Smooth muscle cell (in vitro differentiated cells): ENCODE data around the gene DOCK3. TPM values are rescaled to one million over a fixed set of nuclear protein-coding genes. Genes with fewer than 3 reads are reported as not detected.
"Not testable (repeated sequence)": the region's sequence is repeated elsewhere in the genome, so short reads cannot be mapped to it uniquely, and the experiment has no call there.

Source experiments
- DNase-seq: peaks from one replicate; lab custom pipeline; 2025; ENCODE audit not compliant: unreplicated experiment; lab: John Stamatoyannopoulos, UW
- H2AFZ ChIP-seq: fragments of 200-600 bp; sonication (generic); 2 replicates; pipeline ENCODE4 v1.6.0; 2016; ENCODE audit warnings: antibody characterized with exemption, low read depth, mild to moderate bottlenecking
- H3F3A ChIP-seq: fragments of 200-600 bp; sonication (generic); 2 replicates; pipeline ENCODE4 v1.6.0; 2017; ENCODE audit warnings: antibody characterized with exemption, low read depth
- H3K27ac ChIP-seq: fragments of 200-600 bp; sonication (generic); 2 replicates; pipeline ENCODE4 v1.5.1; 2016; ENCODE audit warnings: low read depth, mild to moderate bottlenecking
- H3K27me3 ChIP-seq: fragments of 200-600 bp; sonication (generic); 2 replicates; pipeline ENCODE4 v1.6.1; 2016; ENCODE audit warnings: low read depth, mild to moderate bottlenecking
- H3K36me3 ChIP-seq: fragments of 200-600 bp; sonication (generic); 2 replicates; pipeline ENCODE4 v1.5.1; 2016; ENCODE audit warnings: low read depth
- H3K4me1 ChIP-seq: fragments of 200-600 bp; sonication (generic); 2 replicates; pipeline ENCODE4 v1.5.1; 2016; ENCODE audit warnings: low read depth
- H3K4me2 ChIP-seq: fragments of 200-600 bp; sonication (generic); 2 replicates; pipeline ENCODE4 v1.6.0; 2016; ENCODE audit warnings: mild to moderate bottlenecking
- H3K4me3 ChIP-seq: fragments of 200-600 bp; sonication (generic); 2 replicates; pipeline ENCODE4 v1.5.1; 2016; ENCODE audit warnings: mild to moderate bottlenecking
- H3K79me2 ChIP-seq: fragments of 200-600 bp; sonication (generic); 2 replicates; pipeline ENCODE4 v1.6.0; 2016; ENCODE audit warnings: low read depth, mild to moderate bottlenecking
- H3K9ac ChIP-seq: fragments of 200-600 bp; sonication (generic); 2 replicates; pipeline ENCODE4 v1.6.0; 2016; ENCODE audit warnings: low read depth
- H3K9me3 ChIP-seq: fragments of 200-600 bp; sonication (generic); replicated peaks from 2 replicates; pipeline ENCODE4 v1.5.1; 2016; ENCODE audit warnings: low read depth
- H4K20me1 ChIP-seq: fragments of 200-600 bp; sonication (generic); 2 replicates; pipeline ENCODE4 v1.6.0; 2016; ENCODE audit warnings: low read depth
- WGBS: methylation state at CpG from one replicate; pipeline ENCODE4 v1.1.7; 2016; ENCODE audit warnings: low lambda C conversion rate; 5-methylcytosine and 5-hydroxymethylcytosine counted together
- polyA plus RNA-seq: library from polyadenylated mRNA; unstranded; fragments of >200 nt; fragmentation: Nextera tagmentation; extraction: Ambion mirVana; gene quantifications from 2 replicates; pipeline ENCODE4 v1.2.1, GENCODE V29; 2016
- total RNA-seq: library from RNA; depleted of rRNA; stranded (reverse); fragments of >200 nt; gene quantifications from 2 replicates; pipeline ENCODE4 v1.2.3, GENCODE V29; 2014
- TF ChIP-seq, protein P1 (sequence below): fragments of 200-600 bp; sonication (generic); IDR thresholded peaks from 2 replicates; pipeline ENCODE4 v1.5.1; 2017; ENCODE audit warnings: borderline replicate concordance, mild to moderate bottlenecking, antibody characterized with exemption; ENCODE audit not compliant: insufficient read depth, poor library complexity, severe bottlenecking

The DOCK3 gene
- total and polyA plus RNA-seq, 2 experiments from 2014 or later = 0.29 to 2.2 TPM

DNA sequence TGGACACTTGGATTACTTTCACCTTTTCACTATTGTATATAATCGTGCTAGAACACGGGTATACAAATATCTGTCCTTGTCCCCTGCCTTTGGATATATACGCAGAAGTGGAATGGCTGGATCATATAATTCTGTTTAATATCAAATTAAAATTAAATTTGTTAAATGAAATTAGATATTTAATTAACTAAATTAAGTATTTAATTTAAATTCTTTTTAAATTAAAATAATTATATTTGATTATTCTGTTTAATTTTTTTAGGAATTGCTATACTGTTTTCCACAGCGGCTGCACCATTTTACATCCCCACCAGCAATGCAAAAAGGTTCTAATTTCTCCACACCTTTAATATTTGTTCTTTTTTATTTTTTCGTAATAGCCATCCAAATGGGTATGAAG is 84.3 kb downstream of the DOCK3 start:
- 93% methylated on average over 5 of the region's 5 CpGs for WGBS

DNA sequence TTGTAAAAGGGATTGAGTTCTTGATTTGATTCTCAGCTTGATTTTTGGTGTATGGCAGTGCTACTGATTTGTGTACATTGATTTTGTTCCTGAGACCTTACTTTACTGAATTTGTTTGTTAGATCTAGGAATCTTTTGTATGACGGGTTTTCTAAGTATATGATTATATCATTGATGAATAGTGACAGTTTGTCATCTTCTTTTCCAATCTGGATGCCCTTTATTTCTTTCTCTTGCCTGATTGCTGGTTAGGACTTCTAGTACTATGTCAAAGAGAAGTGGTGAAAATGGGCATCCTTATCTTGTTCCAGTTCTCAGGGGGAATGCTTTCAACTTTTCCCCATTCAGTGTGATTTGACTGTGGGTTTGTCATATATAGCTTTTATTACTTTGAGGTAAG is 103.0 kb downstream of the DOCK3 start:
- Histone ChIP-seq H3K9me3 (no peaks in the 10 kb centered on the region), H3K27me3 (no peaks in the 10 kb centered on the region), H3K9ac (no peak overlapping the region), H3K36me3 (no peaks in the 10 kb centered on the region), H3K4me1 (no peaks in the 10 kb centered on the region), H2AFZ (no peak overlapping the region), H3F3A (no peaks in the 10 kb centered on the region), H3K79me2 (no peaks in the 10 kb centered on the region), H3K4me3 (no peak overlapping the region), H3K4me2 (no peak overlapping the region), H4K20me1 (no peaks in the 10 kb centered on the region), H3K27ac (no peak overlapping the region)
- TF ChIP-seq, protein P1, sequence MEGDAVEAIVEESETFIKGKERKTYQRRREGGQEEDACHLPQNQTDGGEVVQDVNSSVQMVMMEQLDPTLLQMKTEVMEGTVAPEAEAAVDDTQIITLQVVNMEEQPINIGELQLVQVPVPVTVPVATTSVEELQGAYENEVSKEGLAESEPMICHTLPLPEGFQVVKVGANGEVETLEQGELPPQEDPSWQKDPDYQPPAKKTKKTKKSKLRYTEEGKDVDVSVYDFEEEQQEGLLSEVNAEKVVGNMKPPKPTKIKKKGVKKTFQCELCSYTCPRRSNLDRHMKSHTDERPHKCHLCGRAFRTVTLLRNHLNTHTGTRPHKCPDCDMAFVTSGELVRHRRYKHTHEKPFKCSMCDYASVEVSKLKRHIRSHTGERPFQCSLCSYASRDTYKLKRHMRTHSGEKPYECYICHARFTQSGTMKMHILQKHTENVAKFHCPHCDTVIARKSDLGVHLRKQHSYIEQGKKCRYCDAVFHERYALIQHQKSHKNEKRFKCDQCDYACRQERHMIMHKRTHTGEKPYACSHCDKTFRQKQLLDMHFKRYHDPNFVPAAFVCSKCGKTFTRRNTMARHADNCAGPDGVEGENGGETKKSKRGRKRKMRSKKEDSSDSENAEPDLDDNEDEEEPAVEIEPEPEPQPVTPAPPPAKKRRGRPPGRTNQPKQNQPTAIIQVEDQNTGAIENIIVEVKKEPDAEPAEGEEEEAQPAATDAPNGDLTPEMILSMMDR = no peak
- no peak for DNase-seq
- WGBS = 82% methylated on average over 1 of the region's 1 CpG

More for the DNA sequence above, 84.3 kb downstream of the DOCK3 start:
- Histone ChIP-seq H3K4me3 (no peak overlapping the region), H3F3A (no peaks in the 10 kb centered on the region), H2AFZ (no peak overlapping the region), H4K20me1 (no peaks in the 10 kb centered on the region), H3K27me3 (no peaks in the 10 kb centered on the region), H3K4me1 (no peaks in the 10 kb centered on the region), H3K36me3 (no peaks in the 10 kb centered on the region), H3K9me3 (no peaks in the 10 kb centered on the region), H3K27ac (no peak overlapping the region), H3K79me2 (no peaks in the 10 kb centered on the region), H3K4me2 (no peak overlapping the region), H3K9ac (no peak overlapping the region)
- TF ChIP-seq, protein P1 = no peak
- DNase-seq = no peak

DNA sequence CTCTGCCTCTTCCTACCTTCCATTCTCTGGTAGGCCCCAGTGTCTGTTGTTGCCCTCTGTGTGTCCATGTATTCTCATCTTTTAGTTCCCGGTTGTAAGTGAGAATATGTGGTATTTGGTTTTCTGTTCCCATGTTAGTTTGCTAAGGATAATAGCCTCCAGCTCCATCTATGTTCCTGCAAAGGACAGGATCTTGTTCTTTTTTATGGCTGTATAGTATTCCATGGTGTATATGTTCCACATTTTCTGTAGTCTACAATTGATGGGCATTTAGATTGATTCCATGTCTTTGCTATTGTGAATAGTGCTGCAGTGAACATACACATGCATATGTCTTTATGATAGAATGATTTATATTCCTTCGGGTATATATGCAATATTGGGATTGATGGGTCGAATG is 107.0 kb downstream of the DOCK3 start:
- H2AFZ ChIP-seq, H3K4me3 ChIP-seq, H3K27me3 ChIP-seq, H3K9me3 ChIP-seq, H3F3A ChIP-seq, H4K20me1 ChIP-seq, H3K36me3 ChIP-seq, DNase-seq, H3K79me2 ChIP-seq, H3K9ac ChIP-seq, H3K4me1 ChIP-seq, H3K4me2 ChIP-seq, H3K27ac ChIP-seq: not testable (repeated sequence)
- 97% methylated on average over 3 of the region's 3 CpGs for WGBS

DNA sequence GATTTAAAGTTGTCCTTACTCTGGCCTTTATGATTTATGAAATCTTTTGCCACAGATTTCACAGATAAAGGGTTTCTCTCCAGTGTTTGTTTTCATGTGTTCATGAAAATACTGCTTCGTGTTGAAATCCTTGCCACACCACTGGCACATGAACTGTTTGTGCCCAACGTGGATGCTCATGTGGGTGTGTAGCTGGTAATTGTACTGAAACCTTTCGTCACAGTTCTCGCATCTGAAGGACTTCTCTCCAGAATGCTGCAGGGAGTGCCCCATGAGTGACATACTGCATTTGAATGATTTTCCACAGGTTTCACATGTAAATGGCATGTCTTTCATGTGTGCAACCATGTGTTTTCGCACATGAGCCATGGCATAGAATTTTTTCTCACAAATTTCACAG is 111.9 kb downstream of the DOCK3 start:
- no peaks in the 10 kb centered on the region for H3K27me3 ChIP-seq
- H3F3A ChIP-seq = no peaks in the 10 kb centered on the region
- no peak overlapping the region for H3K27ac ChIP-seq
- H3K4me1 ChIP-seq = no peaks in the 10 kb centered on the region
- DNase-seq = no peak
- 92% methylated on average over 5 of the region's 5 CpGs for WGBS
- H4K20me1 ChIP-seq = no peaks in the 10 kb centered on the region
- no peak overlapping the region for H3K4me2 ChIP-seq
- no peaks in the 10 kb centered on the region for H3K9me3 ChIP-seq
- no peaks in the 10 kb centered on the region for H3K36me3 ChIP-seq
- no peaks in the 10 kb centered on the region for H3K79me2 ChIP-seq
- no peak overlapping the region for H3K4me3 ChIP-seq
- H3K9ac ChIP-seq = no peak overlapping the region
- H2AFZ ChIP-seq = no peak overlapping the region
- TF ChIP-seq, protein P1 = no peak

DNA sequence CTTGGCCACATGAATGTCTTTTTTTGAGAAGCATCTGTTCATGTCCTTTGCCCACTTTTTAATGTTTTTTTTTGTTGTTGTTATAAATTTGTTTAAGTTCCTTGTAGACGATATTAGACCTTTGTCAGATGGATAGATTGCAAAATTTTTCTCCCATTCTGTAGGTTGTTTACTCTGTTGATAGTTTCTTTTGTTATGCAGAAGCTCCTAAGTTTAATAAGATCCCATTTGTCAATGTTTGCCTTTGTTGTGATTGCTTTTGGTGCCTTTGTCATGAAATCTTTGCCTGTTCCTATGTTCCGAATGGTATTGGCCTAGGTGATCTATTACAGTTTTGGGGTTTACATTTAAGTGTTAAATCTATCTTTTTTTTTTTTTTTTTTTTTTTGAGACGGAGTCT is 116.2 kb downstream of the DOCK3 start:
- H3K4me3 ChIP-seq, H3K4me1 ChIP-seq, H3K9ac ChIP-seq: not testable (repeated sequence)

More for the DNA sequence above, 116.2 kb downstream of the DOCK3 start:
- not testable (repeated sequence) for H2AFZ ChIP-seq, H3K9me3 ChIP-seq, H4K20me1 ChIP-seq, H3K36me3 ChIP-seq, H3F3A ChIP-seq, H3K79me2 ChIP-seq, DNase-seq, H3K27me3 ChIP-seq, H3K27ac ChIP-seq, H3K4me2 ChIP-seq
- 80% methylated on average over 3 of the region's 3 CpGs for WGBS
